ENCODE data around the gene PRRC2C. TPM values are rescaled to one million over a fixed set of nuclear protein-coding genes. Genes with fewer than 3 reads are reported as not detected.

PRRC2C gene
- total and polyA plus RNA-seq, 5 donors from 2014 or later: 24.7 to 371 (median 37.5) TPM

DNA sequence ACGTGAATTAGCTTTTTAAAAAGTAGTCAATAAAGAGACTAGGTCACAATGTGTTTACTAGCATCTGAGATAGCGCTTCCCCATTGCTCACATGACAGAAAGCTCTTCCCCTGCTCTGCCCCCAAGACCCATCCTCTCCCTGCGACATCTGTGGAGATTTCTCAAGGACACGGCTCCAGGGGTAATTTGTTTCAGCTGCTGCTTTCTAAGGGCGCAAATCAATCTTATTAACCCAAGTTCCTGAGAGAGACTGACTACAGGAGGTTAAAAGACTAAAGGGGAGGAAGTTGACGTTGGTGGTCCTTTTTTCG, 136.8 kb downstream of the PRRC2C start, which contains the start of gene MYOCOS:
Gene MYOCOS, plus strand, starts transcription at position 92 of the 311 bp plus-strand sequence. CDS start 1,641 bp downstream, outside the sequence.
- Histone ChIP-seq H3K36me3 (ENCODE audit: control insufficient read depth, insufficient read depth, low read length) (no peaks in the 10 kb centered on the region), H3K27ac (ENCODE audit: insufficient read depth, low read length, poor library complexity, severe bottlenecking) (no peak within 1 kb of the TSS), H3K4me3 (ENCODE audit: low read depth, low read length) (no peak within 1 kb of the TSS), H3K9me3 (ENCODE audit: control insufficient read depth in 2 of 2, low read length in 2 of 2) (no peaks in the 10 kb centered on the region), H3K4me1 (ENCODE audit: control insufficient read depth, insufficient read depth, low read length, poor library complexity, severe bottlenecking) (no peaks in the 10 kb centered on the region), H3K27me3 (ENCODE audit: control insufficient read depth, insufficient read depth, low read length) (peaks cover 2% of the 10 kb centered on the region)
- Mint-ChIP-seq H3K4me1 (no peaks in the 10 kb centered on the region), H3K4me3 (no peak within 1 kb of the TSS), H3K27ac (no peak within 1 kb of the TSS), H3K27me3 (peaks cover 13% of the 10 kb centered on the region), H3K9me3 (no peaks in the 10 kb centered on the region), H3K36me3 (no peaks in the 10 kb centered on the region)
- DNase-seq: no peak
- ATAC-seq (ENCODE audit: low read depth in 2 of 2): no peak

DNA sequence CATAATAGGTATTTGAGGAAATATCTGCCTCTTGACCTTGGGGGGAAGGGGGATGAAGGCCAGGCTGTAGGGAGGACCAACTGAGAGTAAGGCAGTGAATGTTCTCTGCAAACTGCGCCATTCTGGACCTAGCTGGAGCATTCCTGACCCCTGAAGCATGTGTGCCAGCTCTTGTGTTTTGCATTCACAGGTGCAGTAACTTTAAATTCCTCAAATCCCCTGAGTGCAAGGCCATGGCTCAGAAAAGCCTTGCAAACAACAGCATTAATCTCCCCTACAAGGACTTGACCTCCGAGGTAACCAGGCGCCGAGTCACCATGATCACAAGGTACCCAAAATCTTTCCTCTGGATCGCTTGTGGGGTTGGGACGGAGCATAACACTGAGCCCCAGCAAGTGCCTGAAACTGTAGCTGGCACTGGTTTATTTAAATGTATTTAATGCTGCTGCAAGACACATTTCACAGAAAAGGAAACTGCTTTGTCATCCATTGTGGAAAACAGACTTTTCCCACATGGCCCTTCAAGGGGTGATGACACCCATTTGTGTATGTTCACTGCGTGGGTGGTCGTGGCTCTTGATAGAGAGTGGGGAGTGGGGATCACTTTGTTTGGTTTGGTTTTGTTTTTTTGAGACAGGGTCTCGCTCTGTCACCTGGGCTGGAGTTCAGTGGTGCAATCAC, 138.5 kb downstream of the PRRC2C start:
- DNase-seq (no peak), ATAC-seq (ENCODE audit: low read depth in 2 of 2) (no peak)
- H3K36me3 Mint-ChIP-seq: no peaks in the 10 kb centered on the region
- Histone ChIP-seq H3K4me3 (ENCODE audit: low read depth, low read length) (no peak overlapping the region), H3K27ac (ENCODE audit: insufficient read depth, low read length, poor library complexity, severe bottlenecking) (no peak overlapping the region), H3K4me1 (ENCODE audit: control insufficient read depth, insufficient read depth, low read length, poor library complexity, severe bottlenecking) (no peaks in the 10 kb centered on the region), H3K36me3 (ENCODE audit: control insufficient read depth, insufficient read depth, low read length) (no peaks in the 10 kb centered on the region), H3K27me3 (ENCODE audit: control insufficient read depth, insufficient read depth, low read length) (peaks cover 2% of the 10 kb centered on the region), H3K9me3 (ENCODE audit: control insufficient read depth in 2 of 2, low read length in 2 of 2) (no peaks in the 10 kb centered on the region)
- no peaks in the 10 kb centered on the region for H3K4me1 Mint-ChIP-seq
- H3K4me3 Mint-ChIP-seq: no peak overlapping the region
- peaks cover 0 to 2% (median 0%) of the 10 kb centered on the region in 7 donors for H3K9me3 Mint-ChIP-seq
- H3K27ac Mint-ChIP-seq: no peak overlapping the region
- peaks cover 6% of the 10 kb centered on the region for H3K27me3 Mint-ChIP-seq

DNA sequence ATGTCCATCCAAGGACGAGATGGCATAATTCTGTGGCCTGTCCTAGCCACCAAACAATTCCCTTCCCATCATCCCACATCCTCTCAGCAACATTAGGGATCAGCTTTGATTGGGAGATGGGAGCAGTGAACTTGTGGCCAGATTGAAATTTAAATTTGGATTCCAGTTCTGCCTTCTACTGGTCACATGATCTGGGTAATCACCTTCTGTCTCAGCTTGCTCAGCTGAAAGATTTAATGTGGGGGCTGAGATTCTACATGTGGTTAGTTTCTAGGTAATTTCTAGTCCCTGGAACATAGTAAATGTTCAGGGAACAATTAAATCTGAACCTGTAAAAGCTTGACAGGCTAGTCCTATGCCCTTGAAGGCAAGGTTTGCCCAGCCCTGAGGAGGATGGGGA, 139.9 kb downstream of the PRRC2C start:
- Mint-ChIP-seq H3K4me1 (no peaks in the 10 kb centered on the region), H3K9me3 (peaks cover 0 to 2% (median 0%) of the 10 kb centered on the region in 7 donors), H3K27me3 (peaks cover 5% of the 10 kb centered on the region), H3K27ac (no peak overlapping the region), H3K4me3 (no peak overlapping the region), H3K36me3 (no peaks in the 10 kb centered on the region)
- DNase-seq (no peak), ATAC-seq (ENCODE audit: low read depth in 2 of 2) (no peak)
- H3K36me3 ChIP-seq (ENCODE audit: control insufficient read depth, insufficient read depth, low read length): no peaks in the 10 kb centered on the region
- H3K27ac ChIP-seq (ENCODE audit: insufficient read depth, low read length, poor library complexity, severe bottlenecking): no peak overlapping the region
- no peaks in the 10 kb centered on the region for H3K4me1 ChIP-seq (ENCODE audit: control insufficient read depth, insufficient read depth, low read length, poor library complexity, severe bottlenecking)
- no peaks in the 10 kb centered on the region for H3K9me3 ChIP-seq (ENCODE audit: control insufficient read depth in 2 of 2, low read length in 2 of 2)
- H3K27me3 ChIP-seq (ENCODE audit: control insufficient read depth, insufficient read depth, low read length): peaks cover 2% of the 10 kb centered on the region
- no peak overlapping the region for H3K4me3 ChIP-seq (ENCODE audit: low read depth, low read length)

DNA sequence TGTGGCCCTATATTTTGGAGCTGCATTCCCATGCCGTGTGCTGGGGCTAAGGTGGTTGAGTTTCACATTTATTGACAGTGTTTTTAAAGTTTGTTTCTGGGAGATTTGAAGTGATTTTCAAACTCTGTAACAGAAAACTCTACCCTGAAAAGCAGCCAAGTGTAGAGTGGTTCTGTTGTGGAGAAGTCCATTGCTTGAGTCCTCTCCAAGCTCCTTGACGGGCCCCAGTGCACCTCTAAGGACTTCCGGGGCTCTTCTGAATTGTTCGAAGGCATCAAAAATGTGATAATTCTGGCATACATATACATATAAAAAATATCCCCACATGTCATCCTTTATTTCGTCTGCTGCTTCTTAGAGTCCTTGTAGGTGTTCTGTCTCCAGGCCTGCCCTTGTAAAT, 141.7 kb downstream of the PRRC2C start:
- Mint-ChIP-seq H3K27me3 (peaks cover 10% of the 10 kb centered on the region), H3K27ac (no peak overlapping the region), H3K4me1 (no peaks in the 10 kb centered on the region), H3K4me3 (no peak overlapping the region), H3K9me3 (peaks cover 0 to 6% (median 0%) of the 10 kb centered on the region in 7 donors), H3K36me3 (no peaks in the 10 kb centered on the region)
- no peaks in the 10 kb centered on the region for H3K36me3 ChIP-seq (ENCODE audit: control insufficient read depth, insufficient read depth, low read length)
- no peak overlapping the region for H3K4me3 ChIP-seq (ENCODE audit: low read depth, low read length)
- ATAC-seq (ENCODE audit: low read depth in 2 of 2): no peak
- DNase-seq: no peak
- H3K27me3 ChIP-seq (ENCODE audit: control insufficient read depth, insufficient read depth, low read length): peaks cover 2% of the 10 kb centered on the region
- no peak overlapping the region for H3K27ac ChIP-seq (ENCODE audit: insufficient read depth, low read length, poor library complexity, severe bottlenecking)
- H3K9me3 ChIP-seq (ENCODE audit: control insufficient read depth in 2 of 2, low read length in 2 of 2): no peaks in the 10 kb centered on the region
- H3K4me1 ChIP-seq (ENCODE audit: control insufficient read depth, insufficient read depth, low read length, poor library complexity, severe bottlenecking): no peaks in the 10 kb centered on the region

DNA sequence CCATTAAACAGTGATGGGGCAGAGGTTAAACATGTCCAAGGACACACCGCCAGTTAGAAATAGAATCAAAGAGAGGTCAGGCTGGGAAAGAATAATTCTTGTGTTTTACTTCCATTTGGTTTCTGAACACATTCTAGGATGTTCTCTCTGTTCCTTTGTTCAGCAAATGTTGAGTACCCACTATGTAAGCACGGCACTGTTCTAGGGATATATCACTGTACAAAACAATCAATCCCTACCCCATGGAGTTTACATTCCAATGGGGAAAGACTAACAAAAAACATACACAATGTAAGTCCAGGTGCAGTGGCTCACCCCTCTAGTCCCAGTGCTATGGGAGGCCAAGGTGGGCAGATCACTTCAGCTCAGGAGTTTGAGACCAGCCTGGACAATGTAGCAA, 142.9 kb downstream of the PRRC2C start:
- no peaks in the 10 kb centered on the region for H3K36me3 Mint-ChIP-seq
- DNase-seq (no peak), ATAC-seq (ENCODE audit: low read depth in 2 of 2) (no peak)
- H3K4me3 ChIP-seq (ENCODE audit: low read depth, low read length): no peak overlapping the region
- H3K27me3 ChIP-seq (ENCODE audit: control insufficient read depth, insufficient read depth, low read length): peaks cover 2% of the 10 kb centered on the region
- H3K4me1 ChIP-seq (ENCODE audit: control insufficient read depth, insufficient read depth, low read length, poor library complexity, severe bottlenecking): no peaks in the 10 kb centered on the region
- peaks cover 13% of the 10 kb centered on the region for H3K27me3 Mint-ChIP-seq
- H3K9me3 ChIP-seq (ENCODE audit: control insufficient read depth in 2 of 2, low read length in 2 of 2): no peaks in the 10 kb centered on the region
- H3K4me1 Mint-ChIP-seq: no peaks in the 10 kb centered on the region
- no peaks in the 10 kb centered on the region for H3K36me3 ChIP-seq (ENCODE audit: control insufficient read depth, insufficient read depth, low read length)
- H3K27ac Mint-ChIP-seq: no peak overlapping the region
- H3K4me3 Mint-ChIP-seq: no peak overlapping the region
- H3K9me3 Mint-ChIP-seq: peaks cover 0 to 6% (median 0%) of the 10 kb centered on the region in 7 donors
- H3K27ac ChIP-seq (ENCODE audit: insufficient read depth, low read length, poor library complexity, severe bottlenecking): no peak overlapping the region

DNA sequence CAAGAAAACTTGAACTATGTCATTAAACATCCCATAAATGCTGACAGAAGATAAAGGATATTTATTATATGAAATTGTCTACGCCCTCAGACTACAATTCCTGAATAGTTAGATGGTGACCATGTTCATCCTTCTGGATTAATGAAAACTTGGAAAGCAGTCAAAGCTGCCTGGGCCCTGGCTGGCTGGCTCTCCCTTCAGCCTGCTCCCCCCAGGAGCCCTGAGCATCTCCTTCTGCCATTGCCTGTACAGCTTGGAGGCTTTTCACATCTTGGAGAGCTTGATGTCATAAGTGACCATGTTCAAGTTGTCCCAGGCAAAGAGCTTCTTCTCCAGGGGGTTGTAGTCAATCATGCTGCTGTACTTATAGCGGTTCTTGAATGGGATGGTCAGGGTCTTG, 150.3 kb downstream of the PRRC2C start:
- H3K36me3 ChIP-seq (ENCODE audit: control insufficient read depth, insufficient read depth, low read length): no peaks in the 10 kb centered on the region
- Mint-ChIP-seq H3K27ac (no peak overlapping the region), H3K4me1 (no peaks in the 10 kb centered on the region), H3K36me3 (no peaks in the 10 kb centered on the region), H3K4me3 (no peak overlapping the region), H3K27me3 (peaks cover 10% of the 10 kb centered on the region), H3K9me3 (peaks cover 0 to 1% (median 0%) of the 10 kb centered on the region in 7 donors)
- no peaks in the 10 kb centered on the region for H3K4me1 ChIP-seq (ENCODE audit: control insufficient read depth, insufficient read depth, low read length, poor library complexity, severe bottlenecking)
- H3K27me3 ChIP-seq (ENCODE audit: control insufficient read depth, insufficient read depth, low read length): no peaks in the 10 kb centered on the region
- H3K4me3 ChIP-seq (ENCODE audit: low read depth, low read length): no peak overlapping the region
- no peak overlapping the region for H3K27ac ChIP-seq (ENCODE audit: insufficient read depth, low read length, poor library complexity, severe bottlenecking)
- H3K9me3 ChIP-seq (ENCODE audit: control insufficient read depth in 2 of 2, low read length in 2 of 2): no peaks in the 10 kb centered on the region
- DNase-seq (no peak), ATAC-seq (ENCODE audit: low read depth in 2 of 2) (no peak)

DNA sequence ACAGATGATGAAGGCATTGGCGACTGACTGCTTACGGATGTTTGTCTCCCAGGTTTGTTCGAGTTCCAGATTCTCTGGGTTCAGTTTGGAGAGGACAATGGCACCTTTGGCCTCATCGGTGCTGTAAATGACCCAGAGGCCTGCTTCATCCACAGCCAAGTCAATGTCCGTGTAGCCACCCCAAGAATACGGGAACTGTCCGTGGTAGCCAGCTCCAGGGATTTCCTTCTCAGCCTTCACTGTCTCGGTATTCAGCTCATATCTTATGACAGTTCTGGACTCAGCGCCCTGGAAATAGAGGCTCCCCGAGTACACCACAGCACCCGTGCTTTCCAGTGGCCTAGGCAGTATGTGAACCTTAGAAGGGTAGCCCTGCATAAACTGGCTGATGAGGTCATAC, 150.8 kb downstream of the PRRC2C start:
- Histone ChIP-seq H3K4me1 (ENCODE audit: control insufficient read depth, insufficient read depth, low read length, poor library complexity, severe bottlenecking) (no peaks in the 10 kb centered on the region), H3K9me3 (ENCODE audit: control insufficient read depth in 2 of 2, low read length in 2 of 2) (no peaks in the 10 kb centered on the region), H3K36me3 (ENCODE audit: control insufficient read depth, insufficient read depth, low read length) (no peaks in the 10 kb centered on the region), H3K27me3 (ENCODE audit: control insufficient read depth, insufficient read depth, low read length) (no peaks in the 10 kb centered on the region), H3K27ac (ENCODE audit: insufficient read depth, low read length, poor library complexity, severe bottlenecking) (no peak overlapping the region), H3K4me3 (ENCODE audit: low read depth, low read length) (no peak overlapping the region)
- no peaks in the 10 kb centered on the region for H3K4me1 Mint-ChIP-seq
- H3K27ac Mint-ChIP-seq: no peak overlapping the region
- H3K9me3 Mint-ChIP-seq: no peaks in the 10 kb centered on the region
- H3K36me3 Mint-ChIP-seq: no peaks in the 10 kb centered on the region
- H3K27me3 Mint-ChIP-seq: peaks cover 8% of the 10 kb centered on the region
- H3K4me3 Mint-ChIP-seq: no peak overlapping the region
- ATAC-seq (ENCODE audit: low read depth in 2 of 2): no peak
- no peak for DNase-seq

DNA sequence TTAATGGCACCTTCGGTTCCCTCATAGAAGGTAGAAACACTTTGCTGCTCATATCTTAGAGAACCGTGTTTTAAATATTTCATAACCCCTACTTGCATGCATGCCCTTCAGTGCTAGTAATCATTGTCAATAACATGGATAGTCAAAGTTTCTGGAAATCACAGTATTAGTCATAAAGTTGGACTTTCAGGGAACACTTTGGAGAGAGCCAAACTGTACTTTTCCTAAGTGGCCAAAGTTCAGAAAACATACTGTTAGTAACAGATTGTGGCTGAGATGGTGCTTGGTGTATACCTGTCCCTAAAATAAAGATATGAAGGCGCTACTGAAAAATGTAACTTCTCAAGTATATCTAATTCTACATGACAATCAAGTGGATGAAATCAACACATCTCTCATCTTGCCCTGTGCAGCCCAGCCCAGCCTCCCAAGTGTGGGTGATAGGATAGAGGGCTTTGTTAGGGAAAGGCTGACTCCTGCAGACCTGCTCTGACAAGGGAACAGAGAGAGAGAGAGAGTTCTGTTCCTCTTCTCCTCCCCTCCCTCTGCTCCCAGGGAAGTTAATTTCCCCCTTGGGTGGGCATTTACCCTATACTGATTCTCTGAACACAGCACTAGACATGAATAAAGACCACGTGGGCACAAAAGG, 152.7 kb downstream of the PRRC2C start:
- Mint-ChIP-seq H3K4me1 (no peaks in the 10 kb centered on the region), H3K4me3 (no peak overlapping the region), H3K27ac (no peak overlapping the region), H3K27me3 (peaks cover 8% of the 10 kb centered on the region), H3K9me3 (no peaks in the 10 kb centered on the region), H3K36me3 (no peaks in the 10 kb centered on the region)
- H3K4me3 ChIP-seq (ENCODE audit: low read depth, low read length): no peak overlapping the region
- H3K9me3 ChIP-seq (ENCODE audit: control insufficient read depth in 2 of 2, low read length in 2 of 2): no peaks in the 10 kb centered on the region
- no peak overlapping the region for H3K27ac ChIP-seq (ENCODE audit: insufficient read depth, low read length, poor library complexity, severe bottlenecking)
- H3K4me1 ChIP-seq (ENCODE audit: control insufficient read depth, insufficient read depth, low read length, poor library complexity, severe bottlenecking): no peaks in the 10 kb centered on the region
- ATAC-seq (ENCODE audit: low read depth in 2 of 2): no peak
- no peak for DNase-seq
- no peaks in the 10 kb centered on the region for H3K27me3 ChIP-seq (ENCODE audit: control insufficient read depth, insufficient read depth, low read length)
- no peaks in the 10 kb centered on the region for H3K36me3 ChIP-seq (ENCODE audit: control insufficient read depth, insufficient read depth, low read length)

Data from CD4-positive, CD25-positive, alpha-beta regulatory T cell (primary cell).